PC-9 (cell line): ENCODE measurements around the gene PANK2.

Experiments
- CTCF ChIP-seq: fragments of 200-600 bp; sonication (generic); conservative IDR thresholded peaks from 2 replicates; pipeline ENCODE4 v1.6.1; 2017; ENCODE audit warnings: mixed run types, antibody characterized with exemption, mild to moderate bottlenecking, moderate library complexity
- EZH2 ChIP-seq: fragments of 200-600 bp; sonication (generic); IDR thresholded peaks from 2 replicates; pipeline ENCODE4 v1.8.0; 2017; ENCODE audit warnings: antibody characterized with exemption, low read depth

DNA sequence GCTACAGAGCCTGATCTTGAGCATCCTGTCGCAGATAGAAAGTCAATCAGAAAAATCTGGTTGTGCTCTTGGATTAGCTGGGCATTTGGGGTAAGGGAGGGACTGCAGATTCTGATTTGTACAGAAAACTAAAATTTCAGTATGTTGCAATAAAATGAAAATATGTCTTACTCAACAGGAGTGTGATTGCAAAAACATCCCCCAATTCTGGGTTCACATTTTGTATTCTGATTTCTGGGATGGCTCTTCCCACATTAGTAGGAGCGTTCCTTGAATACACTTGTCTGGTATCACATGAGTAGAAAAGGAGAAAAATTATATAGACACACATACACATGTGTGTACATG is 40.5 kb downstream of the PANK2 start:
- TF ChIP-seq CTCF (no peak), EZH2 (no peak)
